Measurements from ENCODE around the gene FSTL4. TPM values are rescaled to one million over a fixed set of nuclear protein-coding genes. Genes with fewer than 3 reads are reported as not detected.

FSTL4 gene
- total and polyA plus RNA-seq, 2 experiments from 2014 or later: 1.4 to 2.8 TPM

DNA sequence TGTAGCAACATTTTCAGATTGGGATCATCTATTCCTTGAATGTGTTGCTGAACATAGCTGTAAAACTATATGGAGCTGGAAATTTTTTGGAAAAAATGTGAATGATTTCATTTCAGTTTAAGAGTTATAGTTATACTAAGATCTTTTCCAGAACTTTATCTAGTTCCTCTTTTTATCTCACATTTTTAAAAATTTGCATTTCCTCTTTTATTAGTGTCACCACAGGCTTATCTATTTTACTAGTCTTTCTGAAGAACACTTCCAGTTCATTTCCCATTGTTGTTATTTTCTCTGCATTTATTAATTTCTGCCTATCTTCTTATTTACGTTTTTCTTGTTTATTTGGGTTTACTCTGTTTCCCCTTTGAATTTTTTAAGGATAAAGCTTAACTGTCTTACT lies 46.0 kb upstream of the FSTL4 start:
- Histone ChIP-seq H3K27me3 (ENCODE audit: insufficient read depth) (no peaks in the 10 kb centered on the region), H3F3A (replicated peaks; ENCODE audit: low read depth) (no peaks in the 10 kb centered on the region), H3K4me2 (no peak overlapping the region), H4K20me1 (replicated peaks; ENCODE audit: insufficient read depth) (no peaks in the 10 kb centered on the region), H3K4me3 (no peak overlapping the region), H3K36me3 (ENCODE audit: insufficient read depth) (no peaks in the 10 kb centered on the region), H3K9me2 (ENCODE audit: insufficient read depth) (peaks cover 7% of the 10 kb centered on the region), H3K79me2 (replicated peaks; ENCODE audit: insufficient read depth) (no peaks in the 10 kb centered on the region), H3K4me1 (ENCODE audit: insufficient read depth) (peaks cover 8% of the 10 kb centered on the region), H3K27ac (ENCODE audit: low read depth) (no peak overlapping the region), H2AFZ (no peak overlapping the region)
- ATAC-seq (no peak), DNase-seq (ENCODE audit: low spot score) (no peak)
- H3K4me1 Mint-ChIP-seq: peaks cover 4% of the 10 kb centered on the region; the same call in 1 of the 3 replicates
- H3K27me3 Mint-ChIP-seq (ENCODE audit: insufficient read depth, low read depth, poor library complexity): no peaks in the 10 kb centered on the region
- H3K4me3 Mint-ChIP-seq: no peak overlapping the region
- no peaks in the 10 kb centered on the region for H3K36me3 Mint-ChIP-seq (ENCODE audit: low read depth)
- H3K27ac Mint-ChIP-seq: no peak overlapping the region; the same call in 1 of the 2 replicates
- H3K9me3 Mint-ChIP-seq: no peaks in the 10 kb centered on the region
- TF ChIP-seq POLR2AphosphoS5 (IDR thresholded peaks at IDR 0.05; ENCODE audit: low read depth) (no peak), STAT1 (IDR thresholded peaks at IDR 0.05; ENCODE audit: unreplicated experiment) (no peak)
- TF ChIP-seq, protein P1, sequence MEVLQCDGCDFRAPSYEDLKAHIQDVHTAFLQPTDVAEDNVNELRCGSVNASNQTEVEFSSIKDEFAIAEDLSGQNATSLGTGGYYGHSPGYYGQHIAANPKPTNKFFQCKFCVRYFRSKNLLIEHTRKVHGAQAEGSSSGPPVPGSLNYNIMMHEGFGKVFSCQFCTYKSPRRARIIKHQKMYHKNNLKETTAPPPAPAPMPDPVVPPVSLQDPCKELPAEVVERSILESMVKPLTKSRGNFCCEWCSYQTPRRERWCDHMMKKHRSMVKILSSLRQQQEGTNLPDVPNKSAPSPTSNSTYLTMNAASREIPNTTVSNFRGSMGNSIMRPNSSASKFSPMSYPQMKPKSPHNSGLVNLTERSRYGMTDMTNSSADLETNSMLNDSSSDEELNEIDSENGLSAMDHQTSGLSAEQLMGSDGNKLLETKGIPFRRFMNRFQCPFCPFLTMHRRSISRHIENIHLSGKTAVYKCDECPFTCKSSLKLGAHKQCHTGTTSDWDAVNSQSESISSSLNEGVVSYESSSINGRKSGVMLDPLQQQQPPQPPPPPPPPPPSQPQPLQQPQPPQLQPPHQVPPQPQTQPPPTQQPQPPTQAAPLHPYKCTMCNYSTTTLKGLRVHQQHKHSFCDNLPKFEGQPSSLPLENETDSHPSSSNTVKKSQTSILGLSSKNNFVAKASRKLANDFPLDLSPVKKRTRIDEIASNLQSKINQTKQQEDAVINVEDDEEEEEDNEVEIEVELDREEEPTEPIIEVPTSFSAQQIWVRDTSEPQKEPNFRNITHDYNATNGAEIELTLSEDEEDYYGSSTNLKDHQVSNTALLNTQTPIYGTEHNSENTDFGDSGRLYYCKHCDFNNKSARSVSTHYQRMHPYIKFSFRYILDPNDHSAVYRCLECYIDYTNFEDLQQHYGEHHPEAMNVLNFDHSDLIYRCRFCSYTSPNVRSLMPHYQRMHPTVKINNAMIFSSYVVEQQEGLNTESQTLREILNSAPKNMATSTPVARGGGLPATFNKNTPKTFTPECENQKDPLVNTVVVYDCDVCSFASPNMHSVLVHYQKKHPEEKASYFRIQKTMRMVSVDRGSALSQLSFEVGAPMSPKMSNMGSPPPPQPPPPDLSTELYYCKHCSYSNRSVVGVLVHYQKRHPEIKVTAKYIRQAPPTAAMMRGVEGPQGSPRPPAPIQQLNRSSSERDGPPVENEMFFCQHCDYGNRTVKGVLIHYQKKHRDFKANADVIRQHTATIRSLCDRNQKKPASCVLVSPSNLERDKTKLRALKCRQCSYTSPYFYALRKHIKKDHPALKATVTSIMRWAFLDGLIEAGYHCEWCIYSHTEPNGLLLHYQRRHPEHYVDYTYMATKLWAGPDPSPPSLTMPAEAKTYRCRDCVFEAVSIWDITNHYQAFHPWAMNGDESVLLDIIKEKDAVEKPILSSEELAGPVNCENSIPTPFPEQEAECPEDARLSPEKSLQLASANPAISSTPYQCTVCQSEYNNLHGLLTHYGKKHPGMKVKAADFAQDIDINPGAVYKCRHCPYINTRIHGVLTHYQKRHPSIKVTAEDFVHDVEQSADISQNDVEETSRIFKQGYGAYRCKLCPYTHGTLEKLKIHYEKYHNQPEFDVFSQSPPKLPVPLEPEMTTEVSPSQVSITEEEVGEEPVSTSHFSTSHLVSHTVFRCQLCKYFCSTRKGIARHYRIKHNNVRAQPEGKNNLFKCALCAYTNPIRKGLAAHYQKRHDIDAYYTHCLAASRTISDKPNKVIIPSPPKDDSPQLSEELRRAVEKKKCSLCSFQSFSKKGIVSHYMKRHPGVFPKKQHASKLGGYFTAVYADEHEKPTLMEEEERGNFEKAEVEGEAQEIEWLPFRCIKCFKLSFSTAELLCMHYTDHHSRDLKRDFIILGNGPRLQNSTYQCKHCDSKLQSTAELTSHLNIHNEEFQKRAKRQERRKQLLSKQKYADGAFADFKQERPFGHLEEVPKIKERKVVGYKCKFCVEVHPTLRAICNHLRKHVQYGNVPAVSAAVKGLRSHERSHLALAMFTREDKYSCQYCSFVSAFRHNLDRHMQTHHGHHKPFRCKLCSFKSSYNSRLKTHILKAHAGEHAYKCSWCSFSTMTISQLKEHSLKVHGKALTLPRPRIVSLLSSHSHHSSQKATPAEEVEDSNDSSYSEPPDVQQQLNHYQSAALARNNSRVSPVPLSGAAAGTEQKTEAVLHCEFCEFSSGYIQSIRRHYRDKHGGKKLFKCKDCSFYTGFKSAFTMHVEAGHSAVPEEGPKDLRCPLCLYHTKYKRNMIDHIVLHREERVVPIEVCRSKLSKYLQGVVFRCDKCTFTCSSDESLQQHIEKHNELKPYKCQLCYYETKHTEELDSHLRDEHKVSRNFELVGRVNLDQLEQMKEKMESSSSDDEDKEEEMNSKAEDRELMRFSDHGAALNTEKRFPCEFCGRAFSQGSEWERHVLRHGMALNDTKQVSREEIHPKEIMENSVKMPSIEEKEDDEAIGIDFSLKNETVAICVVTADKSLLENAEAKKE (CRISPR knock-in tag; IDR thresholded peaks at IDR 0.05): no peak

- no peak for ATAC-seq
- TF ChIP-seq EZH2 (IDR thresholded peaks at IDR 0.05; ENCODE audit: low read depth, unreplicated experiment) (no peak), CTCF (conservative IDR thresholded peaks at IDR 0.05; ENCODE audit: low read depth in 2 of 2) (no peak), EZH2phosphoT487 (IDR thresholded peaks at IDR 0.05; ENCODE audit: unreplicated experiment) (no peak), CREB1 (CRISPR knock-in tag; IDR thresholded peaks at IDR 0.05; ENCODE audit: low read depth) (no peak), NANOG (IDR thresholded peaks at IDR 0.05; ENCODE audit: borderline replicate concordance) (no peak), ZNF331 (CRISPR knock-in tag; IDR thresholded peaks at IDR 0.05; ENCODE audit: low read depth) (no peak), ZNF114 (CRISPR knock-in tag; IDR thresholded peaks at IDR 0.05) (no peak)
- TF ChIP-seq, protein P2, sequence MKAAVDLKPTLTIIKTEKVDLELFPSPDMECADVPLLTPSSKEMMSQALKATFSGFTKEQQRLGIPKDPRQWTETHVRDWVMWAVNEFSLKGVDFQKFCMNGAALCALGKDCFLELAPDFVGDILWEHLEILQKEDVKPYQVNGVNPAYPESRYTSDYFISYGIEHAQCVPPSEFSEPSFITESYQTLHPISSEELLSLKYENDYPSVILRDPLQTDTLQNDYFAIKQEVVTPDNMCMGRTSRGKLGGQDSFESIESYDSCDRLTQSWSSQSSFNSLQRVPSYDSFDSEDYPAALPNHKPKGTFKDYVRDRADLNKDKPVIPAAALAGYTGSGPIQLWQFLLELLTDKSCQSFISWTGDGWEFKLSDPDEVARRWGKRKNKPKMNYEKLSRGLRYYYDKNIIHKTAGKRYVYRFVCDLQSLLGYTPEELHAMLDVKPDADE (IDR thresholded peaks at IDR 0.05): no peak
These were observed 44.7 kb upstream of the FSTL4 start for GRCh38 chr5:133657036-133657435.

More at GRCh38 chr5:133657036-133657435, 44.7 kb upstream of the FSTL4 start:
- no peak for DNase-seq (ENCODE audit: low spot score)
- H3K27ac Mint-ChIP-seq: no peak overlapping the region
- Histone ChIP-seq H3K79me2 (replicated peaks; ENCODE audit: insufficient read depth) (no peaks in the 10 kb centered on the region), H3K9me2 (ENCODE audit: insufficient read depth) (peaks cover 7% of the 10 kb centered on the region), H3F3A (replicated peaks; ENCODE audit: low read depth) (no peaks in the 10 kb centered on the region), H2AFZ (no peak overlapping the region), H4K20me1 (replicated peaks; ENCODE audit: insufficient read depth) (no peaks in the 10 kb centered on the region), H3K4me3 (no peak overlapping the region), H3K27me3 (ENCODE audit: insufficient read depth) (no peaks in the 10 kb centered on the region), H3K27ac (ENCODE audit: low read depth) (no peak overlapping the region), H3K4me1 (ENCODE audit: insufficient read depth) (peaks cover 8% of the 10 kb centered on the region), H3K36me3 (ENCODE audit: insufficient read depth) (no peaks in the 10 kb centered on the region), H3K4me2 (no peak overlapping the region)
- H3K36me3 Mint-ChIP-seq (ENCODE audit: low read depth): no peaks in the 10 kb centered on the region
- peaks cover 2% of the 10 kb centered on the region for H3K27me3 Mint-ChIP-seq (ENCODE audit: insufficient read depth, low read depth, poor library complexity)
- H3K4me3 Mint-ChIP-seq: no peak overlapping the region
- H3K9me3 Mint-ChIP-seq: no peaks in the 10 kb centered on the region
- peaks cover 4% of the 10 kb centered on the region; the same call in 1 of the 3 replicates for H3K4me1 Mint-ChIP-seq
